K562 (cell line): ENCODE data around the gene GSK3B. TPM values are rescaled to one million over a fixed set of nuclear protein-coding genes. Genes with fewer than 3 reads are reported as not detected.

Experiments
- ATAC-seq: fragments of 200-7000 bp; cut with Tn5 transposase; 3 replicates; pipeline ENCODE4 v1.9.1; 2020; ENCODE audit warnings: moderate library complexity
- BruUV-seq: library from RNA; stranded (reverse); fragments of 400-500 nt; replicated peaks from 2 replicates; lab custom pipeline; 2021; lab: Mats Ljungman, UMichigan
- CTCF ChIA-PET: fragments of 300-600 bp; formaldehyde crosslinking; extraction: SDS; loops from one replicate; lab custom pipeline; 2021; ENCODE audit warnings: low intra/inter-chr PET ratio; lab: Yijun Ruan, JAX
- POLR2A ChIA-PET: fragments of 300-600, 350-650 bp; sonication (Branson Sonifier 250); formaldehyde crosslinking; extraction: SDS; loops from one replicate; lab custom pipeline; 2021; ENCODE audit warnings: antibody characterized with exemption, inconsistent platforms; lab: Yijun Ruan, JAX
- DNase-seq, 4 experiments: peaks; one replicate each; pipeline versions ENCODE4 v3.0.0 to v3.0.0-alpha.2; 2011 to 2018; ENCODE audit warnings: low spot score in 3 of 4, mixed read lengths in 3 of 4; ENCODE audit errors: extremely low read depth in 1 of 4
- FAIRE-seq: peaks from 2 replicates; lab custom pipeline; 2011; peaks lifted over from hg19 to GRCh38; lab: Jason Lieb, UNC
- H2AFZ ChIP-seq: 2 replicates; pipeline ENCODE4 v1.6.0; 2011; ENCODE audit warnings: low read depth, low read length, control low read depth, inconsistent platforms
- H3K27ac ChIP-seq: fragments of 200-600 bp; 3 replicates; pipeline ENCODE4 v1.8.0; 2011; ENCODE audit warnings: low read depth, mild to moderate bottlenecking, control low read depth, inconsistent platforms, low read length, moderate library complexity, mixed read lengths; ENCODE audit errors: extremely low read depth
- H3K27me3 ChIP-seq, 2 experiments: fragments of 300-600 bp in 1 of 2; 2 replicates in 1 of 2; 3 replicates in 1 of 2; pipeline versions ENCODE4 v1.6.0 to v1.8.0; 2011; ENCODE audit warnings: inconsistent platforms in 2 of 2, low read length in 2 of 2, mild to moderate bottlenecking in 1 of 2, mixed read lengths in 1 of 2, moderate library complexity in 1 of 2; ENCODE audit not compliant: control insufficient read depth in 2 of 2, insufficient read depth in 2 of 2
- H3K36me3 ChIP-seq: fragments of 300-600 bp; 3 replicates; pipeline ENCODE4 v1.8.0; 2011; ENCODE audit warnings: mild to moderate bottlenecking, low read length, inconsistent platforms; ENCODE audit not compliant: control insufficient read depth, insufficient read depth
- H3K4me1 ChIP-seq, 2 experiments: fragments of 200-600 bp in 1 of 2; replicated peaks in 1 of 2; 2 replicates in 1 of 2; 3 replicates in 1 of 2; pipeline versions ENCODE4 v1.5.1 to v1.8.0; 2011; ENCODE audit warnings: inconsistent platforms in 2 of 2, low read length in 2 of 2, mild to moderate bottlenecking in 1 of 2, mixed read lengths in 1 of 2, moderate library complexity in 1 of 2; ENCODE audit not compliant: control insufficient read depth in 2 of 2, insufficient read depth in 2 of 2
- H3K4me2 ChIP-seq: 2 replicates; pipeline ENCODE4 v1.6.1; 2011; ENCODE audit warnings: low read length, control low read depth, inconsistent platforms, mixed read lengths; ENCODE audit not compliant: insufficient read depth
- H3K4me3 ChIP-seq: fragments of 200-600 bp; sonication (generic), shearing (Covaris generic); 2 replicates; pipeline ENCODE4 v1.5.1; 2016; ENCODE audit warnings: control low read depth, inconsistent platforms
- H3K79me2 ChIP-seq: fragments of 200-600 bp; 3 replicates; pipeline ENCODE4 v1.8.0; 2011; ENCODE audit warnings: low read length, inconsistent platforms; ENCODE audit not compliant: control insufficient read depth, insufficient read depth
- H3K9ac ChIP-seq, 2 experiments: 2 replicates each; pipeline versions ENCODE4 v1.6.0 to v1.6.1; 2011; ENCODE audit warnings: low read depth in 2 of 2, low read length in 2 of 2, control low read depth in 1 of 2, inconsistent platforms in 1 of 2, mild to moderate bottlenecking in 1 of 2, mixed read lengths in 1 of 2; ENCODE audit not compliant: insufficient read depth in 1 of 2
- H3K9me1 ChIP-seq: one replicate; pipeline ENCODE4 v1.6.0; 2011; ENCODE audit warnings: inconsistent platforms, mild to moderate bottlenecking, low read length, moderate library complexity; ENCODE audit not compliant: control insufficient read depth, insufficient read depth
- H3K9me3 ChIP-seq: replicated peaks from 2 replicates; pipeline ENCODE4 v1.5.1; 2011; ENCODE audit warnings: low read depth, low read length, inconsistent platforms; ENCODE audit not compliant: control insufficient read depth, insufficient read depth
- H4K20me1 ChIP-seq: replicated peaks from 2 replicates; pipeline ENCODE4 v1.6.1; 2011; ENCODE audit warnings: low read length, inconsistent platforms, mixed read lengths; ENCODE audit not compliant: control insufficient read depth, insufficient read depth
- GABPA ChIP-seq: fragments of 200-800 bp; sonication (Bioruptor generic); conservative IDR thresholded peaks from 2 replicates; pipeline ENCODE4 v1.6.1; 2016; ENCODE audit warnings: low read depth, missing genetic modification characterization, missing compliant biosample characterization
- GATAD2A ChIP-seq: fragments of 450-650 bp; IDR thresholded peaks from 2 replicates; pipeline ENCODE4 v1.6.1; 2017
- ZNF140 ChIP-seq: fragments of 250-450 bp; sonication (Bioruptor Pico); IDR thresholded peaks from 2 replicates; pipeline ENCODE4 v1.8.0; 2021; ENCODE audit warnings: moderate library complexity, mild to moderate bottlenecking, inconsistent platforms
- ZNF274 ChIP-seq: IDR thresholded peaks from 2 replicates; pipeline ENCODE4 v1.6.1; 2011; ENCODE audit warnings: low read depth, mild to moderate bottlenecking, low read length, moderate library complexity, borderline replicate concordance
- WGBS: fragments of 100-300 bp; shearing (Covaris generic); methylation state at CpG from one replicate; pipeline ENCODE4 v1.1.6; 2016; ENCODE audit warnings: low coverage, mixed read lengths; ENCODE audit not compliant: insufficient coverage; ENCODE audit errors: missing lambda C conversion rate; 5-methylcytosine and 5-hydroxymethylcytosine counted together
- in situ Hi-C: fragments of 300-500 bp; cut with MboI; formaldehyde crosslinking; loops from 4 replicates; pipeline ENCODE4 v1.15.0; 2018; ENCODE audit warnings: inconsistent platforms, mixed read lengths
- intact Hi-C: fragments of 100-400 bp; cut with micrococcal nuclease; formaldehyde crosslinking; loops from 2 replicates; pipeline ENCODE4 v1.14.2; 2022
- polyA plus RNA-seq, 8 experiments: library from polyadenylated mRNA; depleted of rRNA in 4 of 8; stranded (reverse) in 5 of 8; unstranded in 3 of 8; fragments of >200 nt; fragmentation: Nextera tagmentation in 2 of 8; fragmentation: Illumina TruSeq in 1 of 8; extraction: Ambion mirVana in 2 of 8; extraction: Trizol in 1 of 8; gene quantifications; 2 replicates each; pipeline versions ENCODE4 v1.2.1 to v1.2.3, GENCODE V29; 2011 to 2014; ENCODE audit warnings: inconsistent platforms in 1 of 8, missing spikeins in 1 of 8
- total RNA-seq, 7 experiments: library from RNA; depleted of rRNA in 6 of 7; stranded (reverse); fragments of >200 nt in 6 of 7; fragmentation: Illumina TruSeq in 2 of 7; extraction: Trizol in 2 of 7; gene quantifications; 2 replicates each; pipeline versions ENCODE4 v1.2.1 to v1.2.3, GENCODE V29; 2011 to 2021; ENCODE audit warnings: low replicate concordance in 1 of 7
- TF ChIP-seq, protein P1 (sequence below): sonication (generic); IDR thresholded peaks from 2 replicates; pipeline ENCODE4 v1.6.1; 2016
- TF ChIP-seq, protein P2 (sequence below), 2 experiments: fragments of 450-650 bp in 1 of 2; IDR thresholded peaks; 2 replicates each; pipeline ENCODE4 v1.6.1; 2011 to 2017; ENCODE audit warnings: low read depth in 2 of 2, antibody characterized with exemption in 1 of 2, borderline replicate concordance in 1 of 2, low read length in 1 of 2, mild to moderate bottlenecking in 1 of 2, mixed read lengths in 1 of 2; ENCODE audit not compliant: control insufficient read depth in 1 of 2

GSK3B gene
- total and polyA plus RNA-seq, 9 of the 15 experiments (the other 6 are each of a cell fraction or from before 2014, with no cell fraction given) = 4.7 to 25.0 (median 18.7) TPM

DNA sequence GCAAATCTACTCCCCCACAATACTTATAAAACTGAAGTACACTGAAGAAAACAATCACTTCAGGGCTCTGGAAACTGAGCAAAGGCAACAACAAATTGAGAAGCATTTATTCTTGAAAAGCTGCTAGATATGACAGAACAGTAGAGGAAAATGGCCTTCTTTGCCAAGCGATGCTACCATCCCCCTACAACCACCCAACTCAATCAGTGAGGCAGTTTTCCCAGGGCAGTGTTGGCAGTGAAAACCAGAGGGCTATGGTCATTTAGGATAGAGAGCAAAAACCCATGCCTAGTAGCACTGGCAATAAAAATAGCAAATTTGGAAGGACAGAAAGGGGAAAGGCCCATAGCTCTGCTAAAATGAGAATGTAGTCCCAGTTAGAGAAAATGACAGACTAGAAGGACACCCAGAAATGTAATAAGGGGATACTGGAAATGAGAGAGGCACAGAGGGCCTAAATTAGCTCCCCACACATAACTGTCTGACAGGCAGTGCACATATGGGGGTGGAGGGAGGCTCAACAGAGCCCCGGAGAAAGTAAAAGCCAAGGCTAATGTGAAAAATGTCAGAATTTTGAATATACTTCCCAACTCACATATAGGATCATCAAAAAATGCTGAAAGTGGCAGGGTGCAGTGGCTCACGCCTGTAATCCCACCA is 143.5 kb downstream of the GSK3B start:
- Histone ChIP-seq H2AFZ (no peak overlapping the region), H4K20me1 (0 out of 2 replicates have a peak, but pooled peaks cover 8% of the 10 kb centered on the region), H3K9me1 (no peaks in the 10 kb centered on the region), H3K4me3 (no peak overlapping the region), H3K27me3 (no peaks in the 10 kb centered on the region), H3K4me1 (no peaks in the 10 kb centered on the region), H3K9me3 (no peaks in the 10 kb centered on the region)
- FAIRE-seq (no peak), ATAC-seq (no peak), DNase-seq (no peak)
- CTCF ChIA-PET = no interaction called here
- no TSS peak for BruUV-seq
- TF ChIP-seq, protein P1, sequence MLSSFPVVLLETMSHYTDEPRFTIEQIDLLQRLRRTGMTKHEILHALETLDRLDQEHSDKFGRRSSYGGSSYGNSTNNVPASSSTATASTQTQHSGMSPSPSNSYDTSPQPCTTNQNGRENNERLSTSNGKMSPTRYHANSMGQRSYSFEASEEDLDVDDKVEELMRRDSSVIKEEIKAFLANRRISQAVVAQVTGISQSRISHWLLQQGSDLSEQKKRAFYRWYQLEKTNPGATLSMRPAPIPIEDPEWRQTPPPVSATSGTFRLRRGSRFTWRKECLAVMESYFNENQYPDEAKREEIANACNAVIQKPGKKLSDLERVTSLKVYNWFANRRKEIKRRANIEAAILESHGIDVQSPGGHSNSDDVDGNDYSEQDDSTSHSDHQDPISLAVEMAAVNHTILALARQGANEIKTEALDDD = no peak
- no peak for TF ChIP-seq ZNF140
- TF ChIP-seq GATAD2A = no peak
- no peak for TF ChIP-seq ZNF274
- TF ChIP-seq, protein P2, sequence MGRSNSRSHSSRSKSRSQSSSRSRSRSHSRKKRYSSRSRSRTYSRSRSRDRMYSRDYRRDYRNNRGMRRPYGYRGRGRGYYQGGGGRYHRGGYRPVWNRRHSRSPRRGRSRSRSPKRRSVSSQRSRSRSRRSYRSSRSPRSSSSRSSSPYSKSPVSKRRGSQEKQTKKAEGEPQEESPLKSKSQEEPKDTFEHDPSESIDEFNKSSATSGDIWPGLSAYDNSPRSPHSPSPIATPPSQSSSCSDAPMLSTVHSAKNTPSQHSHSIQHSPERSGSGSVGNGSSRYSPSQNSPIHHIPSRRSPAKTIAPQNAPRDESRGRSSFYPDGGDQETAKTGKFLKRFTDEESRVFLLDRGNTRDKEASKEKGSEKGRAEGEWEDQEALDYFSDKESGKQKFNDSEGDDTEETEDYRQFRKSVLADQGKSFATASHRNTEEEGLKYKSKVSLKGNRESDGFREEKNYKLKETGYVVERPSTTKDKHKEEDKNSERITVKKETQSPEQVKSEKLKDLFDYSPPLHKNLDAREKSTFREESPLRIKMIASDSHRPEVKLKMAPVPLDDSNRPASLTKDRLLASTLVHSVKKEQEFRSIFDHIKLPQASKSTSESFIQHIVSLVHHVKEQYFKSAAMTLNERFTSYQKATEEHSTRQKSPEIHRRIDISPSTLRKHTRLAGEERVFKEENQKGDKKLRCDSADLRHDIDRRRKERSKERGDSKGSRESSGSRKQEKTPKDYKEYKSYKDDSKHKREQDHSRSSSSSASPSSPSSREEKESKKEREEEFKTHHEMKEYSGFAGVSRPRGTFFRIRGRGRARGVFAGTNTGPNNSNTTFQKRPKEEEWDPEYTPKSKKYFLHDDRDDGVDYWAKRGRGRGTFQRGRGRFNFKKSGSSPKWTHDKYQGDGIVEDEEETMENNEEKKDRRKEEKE (IDR thresholded peaks at IDR 0.05; ENCODE audit: borderline replicate concordance in 1 of 2, control insufficient read depth in 1 of 2, low read depth in 2 of 2, low read length in 1 of 2) = no peak
- TF ChIP-seq GABPA = no peak
- TF ChIP-seq, all 486 proteins: peak for 0
- H3K36me3 ChIP-seq = 0 out of 3 replicates have a peak, but pooled peaks cover 6% of the 10 kb centered on the region
- no peak overlapping the region for H3K27ac ChIP-seq
- intact Hi-C loops (no loop called here), in situ Hi-C loops (no loop called here)
- POLR2A ChIA-PET = interaction anchor here (0.6 kb wide), 1 partner anchor 40 kb away, joined by 3 read pairs; no protein-coding TSS in a partner anchor
- 77% methylated on average over 3 of the region's 3 CpGs for WGBS
- H3K9ac ChIP-seq = no peak overlapping the region
- H3K79me2 ChIP-seq = no peaks in the 10 kb centered on the region
- H3K4me2 ChIP-seq = no peak overlapping the region
